K562 (cell line): ENCODE results near the gene RBFOX1. TPM values are rescaled to one million over a fixed set of nuclear protein-coding genes. Genes with fewer than 3 reads are reported as not detected.

Experiments
- ATAC-seq: fragments of 200-7000 bp; cut with Tn5 transposase; 3 replicates; pipeline ENCODE4 v1.9.1; 2020; ENCODE audit warnings: moderate library complexity
- BruUV-seq: library from RNA; stranded (reverse); fragments of 400-500 nt; replicated peaks from 2 replicates; lab custom pipeline; 2021; lab: Mats Ljungman, UMichigan
- CTCF ChIA-PET: fragments of 300-600 bp; formaldehyde crosslinking; extraction: SDS; loops from one replicate; lab custom pipeline; 2021; ENCODE audit warnings: low intra/inter-chr PET ratio; lab: Yijun Ruan, JAX
- POLR2A ChIA-PET: fragments of 300-600, 350-650 bp; sonication (Branson Sonifier 250); formaldehyde crosslinking; extraction: SDS; loops from one replicate; lab custom pipeline; 2021; ENCODE audit warnings: antibody characterized with exemption, inconsistent platforms; lab: Yijun Ruan, JAX
- DNase-seq, 4 experiments: peaks; one replicate each; pipeline versions ENCODE4 v3.0.0 to v3.0.0-alpha.2; 2011 to 2018; ENCODE audit warnings: low spot score in 3 of 4, mixed read lengths in 3 of 4; ENCODE audit errors: extremely low read depth in 1 of 4
- FAIRE-seq: peaks from 2 replicates; lab custom pipeline; 2011; peaks lifted over from hg19 to GRCh38; lab: Jason Lieb, UNC
- H2AFZ ChIP-seq: 2 replicates; pipeline ENCODE4 v1.6.0; 2011; ENCODE audit warnings: low read depth, low read length, control low read depth, inconsistent platforms
- H3K27ac ChIP-seq: fragments of 200-600 bp; 3 replicates; pipeline ENCODE4 v1.8.0; 2011; ENCODE audit warnings: low read depth, mild to moderate bottlenecking, control low read depth, inconsistent platforms, low read length, moderate library complexity, mixed read lengths; ENCODE audit errors: extremely low read depth
- H3K27me3 ChIP-seq, 2 experiments: fragments of 300-600 bp in 1 of 2; 2 replicates in 1 of 2; 3 replicates in 1 of 2; pipeline versions ENCODE4 v1.6.0 to v1.8.0; 2011; ENCODE audit warnings: inconsistent platforms in 2 of 2, low read length in 2 of 2, mild to moderate bottlenecking in 1 of 2, mixed read lengths in 1 of 2, moderate library complexity in 1 of 2; ENCODE audit not compliant: control insufficient read depth in 2 of 2, insufficient read depth in 2 of 2
- H3K36me3 ChIP-seq: fragments of 300-600 bp; 3 replicates; pipeline ENCODE4 v1.8.0; 2011; ENCODE audit warnings: mild to moderate bottlenecking, low read length, inconsistent platforms; ENCODE audit not compliant: control insufficient read depth, insufficient read depth
- H3K4me1 ChIP-seq, 2 experiments: fragments of 200-600 bp in 1 of 2; replicated peaks in 1 of 2; 2 replicates in 1 of 2; 3 replicates in 1 of 2; pipeline versions ENCODE4 v1.5.1 to v1.8.0; 2011; ENCODE audit warnings: inconsistent platforms in 2 of 2, low read length in 2 of 2, mild to moderate bottlenecking in 1 of 2, mixed read lengths in 1 of 2, moderate library complexity in 1 of 2; ENCODE audit not compliant: control insufficient read depth in 2 of 2, insufficient read depth in 2 of 2
- H3K4me2 ChIP-seq: 2 replicates; pipeline ENCODE4 v1.6.1; 2011; ENCODE audit warnings: low read length, control low read depth, inconsistent platforms, mixed read lengths; ENCODE audit not compliant: insufficient read depth
- H3K4me3 ChIP-seq: fragments of 200-600 bp; sonication (generic), shearing (Covaris generic); 2 replicates; pipeline ENCODE4 v1.5.1; 2016; ENCODE audit warnings: control low read depth, inconsistent platforms
- H3K79me2 ChIP-seq: fragments of 200-600 bp; 3 replicates; pipeline ENCODE4 v1.8.0; 2011; ENCODE audit warnings: low read length, inconsistent platforms; ENCODE audit not compliant: control insufficient read depth, insufficient read depth
- H3K9ac ChIP-seq, 2 experiments: 2 replicates each; pipeline versions ENCODE4 v1.6.0 to v1.6.1; 2011; ENCODE audit warnings: low read depth in 2 of 2, low read length in 2 of 2, control low read depth in 1 of 2, inconsistent platforms in 1 of 2, mild to moderate bottlenecking in 1 of 2, mixed read lengths in 1 of 2; ENCODE audit not compliant: insufficient read depth in 1 of 2
- H3K9me1 ChIP-seq: one replicate; pipeline ENCODE4 v1.6.0; 2011; ENCODE audit warnings: inconsistent platforms, mild to moderate bottlenecking, low read length, moderate library complexity; ENCODE audit not compliant: control insufficient read depth, insufficient read depth
- H3K9me3 ChIP-seq: replicated peaks from 2 replicates; pipeline ENCODE4 v1.5.1; 2011; ENCODE audit warnings: low read depth, low read length, inconsistent platforms; ENCODE audit not compliant: control insufficient read depth, insufficient read depth
- H4K20me1 ChIP-seq: replicated peaks from 2 replicates; pipeline ENCODE4 v1.6.1; 2011; ENCODE audit warnings: low read length, inconsistent platforms, mixed read lengths; ENCODE audit not compliant: control insufficient read depth, insufficient read depth
- RREB1 ChIP-seq: fragments of 250-450 bp; sonication (Bioruptor Pico); IDR thresholded peaks from 2 replicates; pipeline ENCODE4 v1.4.0; 2020
- STAT5A ChIP-seq: IDR thresholded peaks from 2 replicates; pipeline ENCODE4 v1.6.1; 2012; ENCODE audit warnings: low read length, inconsistent platforms, borderline replicate concordance
- STAT6 ChIP-seq: sonication (generic); formaldehyde crosslinking; IDR thresholded peaks from 2 replicates; pipeline ENCODE4 v1.8.1; 2023; ENCODE audit warnings: mild to moderate bottlenecking, missing genetic modification reagents
- TARDBP ChIP-seq: fragments of 450-650 bp; IDR thresholded peaks from 2 replicates; pipeline ENCODE4 v1.6.1; 2016
- ZNF277 ChIP-seq: fragments of 250-450 bp; sonication (Bioruptor Pico); IDR thresholded peaks from 2 replicates; pipeline ENCODE4 v1.8.0; 2022; ENCODE audit warnings: inconsistent platforms, mild to moderate bottlenecking, moderate library complexity, borderline replicate concordance
- WGBS: fragments of 100-300 bp; shearing (Covaris generic); methylation state at CpG from one replicate; pipeline ENCODE4 v1.1.6; 2016; ENCODE audit warnings: low coverage, mixed read lengths; ENCODE audit not compliant: insufficient coverage; ENCODE audit errors: missing lambda C conversion rate; 5-methylcytosine and 5-hydroxymethylcytosine counted together
- in situ Hi-C: fragments of 300-500 bp; cut with MboI; formaldehyde crosslinking; loops from 4 replicates; pipeline ENCODE4 v1.15.0; 2018; ENCODE audit warnings: inconsistent platforms, mixed read lengths
- intact Hi-C: fragments of 100-400 bp; cut with micrococcal nuclease; formaldehyde crosslinking; loops from 2 replicates; pipeline ENCODE4 v1.14.2; 2022
- polyA plus RNA-seq, 8 experiments: library from polyadenylated mRNA; depleted of rRNA in 4 of 8; stranded (reverse) in 5 of 8; unstranded in 3 of 8; fragments of >200 nt; fragmentation: Nextera tagmentation in 2 of 8; fragmentation: Illumina TruSeq in 1 of 8; extraction: Ambion mirVana in 2 of 8; extraction: Trizol in 1 of 8; gene quantifications; 2 replicates each; pipeline versions ENCODE4 v1.2.1 to v1.2.3, GENCODE V29; 2011 to 2014; ENCODE audit warnings: inconsistent platforms in 1 of 8, missing spikeins in 1 of 8
- total RNA-seq, 7 experiments: library from RNA; depleted of rRNA in 6 of 7; stranded (reverse); fragments of >200 nt in 6 of 7; fragmentation: Illumina TruSeq in 2 of 7; extraction: Trizol in 2 of 7; gene quantifications; 2 replicates each; pipeline versions ENCODE4 v1.2.1 to v1.2.3, GENCODE V29; 2011 to 2021; ENCODE audit warnings: low replicate concordance in 1 of 7
- TF ChIP-seq, protein P1 (sequence below): fragments of 200-800 bp; sonication (Bioruptor generic); IDR thresholded peaks from 2 replicates; pipeline ENCODE4 v1.6.1; 2017; ENCODE audit warnings: missing genetic modification characterization, missing compliant biosample characterization

The RBFOX1 gene
- total and polyA plus RNA-seq, 9 of the 15 experiments (the other 6 are each of a cell fraction or from before 2014, with no cell fraction given), result 0.03 TPM; not detected in 8

GRCh38 chr16:7550096-7550495 lies 217.5 kb downstream of the RBFOX1 start (continued):
- no peak for TF ChIP-seq RREB1 (CRISPR knock-in tag)
- TF ChIP-seq, all 486 proteins: peak for 0

DNA sequence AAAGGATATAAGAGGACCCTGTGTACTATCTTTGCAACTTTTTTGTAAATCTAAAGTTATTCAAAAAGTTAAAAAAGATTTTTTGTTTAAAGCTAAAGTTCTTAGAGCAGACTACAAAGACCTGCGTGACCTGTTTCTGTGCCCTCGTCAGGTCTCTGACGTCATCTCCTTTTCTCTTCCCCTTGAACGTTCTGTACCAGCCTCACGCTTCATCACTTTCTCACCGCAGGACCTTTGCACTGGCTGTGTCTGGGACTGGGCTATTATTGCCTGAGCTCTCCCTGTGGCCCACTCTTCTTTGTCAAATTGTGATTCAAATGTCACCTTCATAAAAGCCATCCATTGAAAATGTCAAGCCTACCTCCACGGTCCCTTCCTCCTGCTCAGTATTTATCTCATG lies 222.8 kb downstream of the RBFOX1 start:
- 5% methylated on average over 6 of the region's 7 CpGs for WGBS
- Histone ChIP-seq H3K4me1 (no peaks in the 10 kb centered on the region), H4K20me1 (no peaks in the 10 kb centered on the region), H3K4me2 (no peak overlapping the region), H3K9ac (no peak overlapping the region), H3K4me3 (no peak overlapping the region), H3K9me1 (no peaks in the 10 kb centered on the region), H3K36me3 (no peaks in the 10 kb centered on the region), H3K79me2 (no peaks in the 10 kb centered on the region), H3K27me3 (peaks cover 0 to 10% of the 10 kb centered on the region in 2 experiments; a peak in 2 of 5 replicates), H3K9me3 (no peaks in the 10 kb centered on the region), H3K27ac (no peak overlapping the region), H2AFZ (no peak overlapping the region)
- FAIRE-seq (no peak), ATAC-seq (no peak), DNase-seq (no peak)
- no TSS peak for BruUV-seq
- TF ChIP-seq STAT6 (no peak), STAT5A (no peak), TARDBP (no peak), ZNF277 (CRISPR knock-in tag) (no peak)
- TF ChIP-seq, protein P1, sequence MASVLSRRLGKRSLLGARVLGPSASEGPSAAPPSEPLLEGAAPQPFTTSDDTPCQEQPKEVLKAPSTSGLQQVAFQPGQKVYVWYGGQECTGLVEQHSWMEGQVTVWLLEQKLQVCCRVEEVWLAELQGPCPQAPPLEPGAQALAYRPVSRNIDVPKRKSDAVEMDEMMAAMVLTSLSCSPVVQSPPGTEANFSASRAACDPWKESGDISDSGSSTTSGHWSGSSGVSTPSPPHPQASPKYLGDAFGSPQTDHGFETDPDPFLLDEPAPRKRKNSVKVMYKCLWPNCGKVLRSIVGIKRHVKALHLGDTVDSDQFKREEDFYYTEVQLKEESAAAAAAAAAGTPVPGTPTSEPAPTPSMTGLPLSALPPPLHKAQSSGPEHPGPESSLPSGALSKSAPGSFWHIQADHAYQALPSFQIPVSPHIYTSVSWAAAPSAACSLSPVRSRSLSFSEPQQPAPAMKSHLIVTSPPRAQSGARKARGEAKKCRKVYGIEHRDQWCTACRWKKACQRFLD (CRISPR knock-in tag), result no peak
- intact Hi-C loops, result no loop called here
- in situ Hi-C loops, result no loop called here
- ChIA-PET CTCF (no interaction called here), POLR2A (interaction anchor here (0.7 to 0.9 kb wide), 2 partner anchors 8 to 301 kb away, joined by 3 to 4 read pairs; no protein-coding TSS in a partner anchor)
